Activated CD4-positive, alpha-beta T cell treated with anti-CD3 and anti-CD28 coated beads for 24 hours (primary cell): Measurements from ENCODE around the gene CTNNBL1.

Experiments used
- DNase-seq, 2 donors: peaks; one replicate each; pipeline ENCODE4 v3.0.0-alpha.2; 2020; ENCODE audit warnings: low read depth in 2 of 2

The CTNNBL1 gene

GRCh38 chr20:37915800-37916570, 222.2 kb downstream of the CTNNBL1 start:
- no peak for DNase-seq

- DNase-seq, result no peak
These were observed 223.6 kb downstream of the CTNNBL1 start for GRCh38 chr20:37917461-37917860.

GRCh38 chr20:37918035-37918434, 224.2 kb downstream of the CTNNBL1 start:
- no peak for DNase-seq

DNA sequence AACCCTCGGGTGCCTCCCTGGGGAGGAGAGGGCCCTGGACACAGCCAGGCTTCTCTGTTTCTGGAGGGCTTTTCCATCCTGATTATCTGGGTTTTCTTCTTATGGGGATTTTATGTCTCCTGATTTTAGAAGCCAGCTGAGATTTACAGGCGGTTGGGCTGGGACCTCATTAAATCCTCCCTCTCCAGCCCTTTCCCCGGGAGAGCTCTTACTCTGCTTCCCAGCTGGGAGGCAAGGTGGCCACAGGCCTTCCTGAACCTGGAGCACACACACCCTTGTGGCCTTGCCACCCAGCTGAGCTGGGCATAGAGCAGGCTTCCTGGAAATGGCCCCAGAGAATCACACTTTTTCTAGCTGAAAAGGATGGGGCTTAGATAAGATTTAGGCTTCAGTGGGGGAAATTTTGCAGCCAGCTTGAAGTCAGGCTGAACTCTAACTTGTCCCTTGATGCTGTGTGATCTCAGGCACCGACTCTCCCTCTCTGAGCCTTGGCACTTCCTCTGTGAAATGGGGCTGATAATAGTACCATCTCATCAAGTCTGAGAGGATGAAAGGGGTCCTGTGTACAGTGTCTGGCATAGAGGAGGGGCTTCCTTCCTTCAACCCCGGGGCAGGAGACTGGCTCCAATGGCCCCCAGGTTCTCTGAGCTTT, 225.7 kb downstream of the CTNNBL1 start:
- no peak for DNase-seq

- DNase-seq, result no peak
These were observed 226.4 kb downstream of the CTNNBL1 start for GRCh38 chr20:37920270-37920669.

DNA sequence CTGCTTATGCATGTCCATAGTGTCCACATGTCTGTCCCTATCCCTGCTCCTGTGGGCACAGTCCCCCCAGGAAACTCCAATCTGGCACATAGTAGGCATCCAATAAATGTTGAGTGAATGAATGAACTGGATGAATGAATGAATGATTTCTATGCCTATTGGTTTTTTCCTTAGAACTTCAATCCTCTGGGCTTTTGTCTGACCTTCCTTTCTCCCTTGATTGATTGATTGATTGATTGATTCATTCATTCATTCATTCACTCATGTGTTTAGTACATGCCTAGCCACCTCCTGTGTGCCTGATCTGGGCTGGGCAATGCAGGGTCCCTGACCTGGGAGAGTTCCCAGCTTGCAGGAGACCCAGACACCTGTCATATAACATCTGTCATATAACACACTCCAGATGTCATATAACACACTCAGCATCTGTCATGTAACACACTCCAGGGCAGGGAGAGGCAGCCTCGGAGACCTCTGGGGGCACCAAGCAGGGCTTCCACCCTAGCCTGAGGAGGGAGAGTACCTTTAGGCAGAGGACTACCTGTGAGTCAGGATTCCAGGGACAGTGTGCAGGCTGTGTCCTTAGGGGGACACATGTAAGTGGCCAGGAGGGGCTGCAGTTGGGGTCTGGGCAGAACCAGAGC, 227.0 kb downstream of the CTNNBL1 start:
- DNase-seq, result no peak

GRCh38 chr20:37921341-37921929, 227.6 kb downstream of the CTNNBL1 start:
- no peak for DNase-seq
